RWPE2 (cell line): ENCODE measurements around the gene HOXD4.

Experiments
- ATAC-seq: fragments of 200-7000 bp; cut with Tn5 transposase; 3 replicates; pipeline ENCODE4 v1.9.1; 2021; ENCODE audit warnings: low read depth
- DNase-seq: peaks from one replicate; pipeline ENCODE4 v3.0.0-alpha.2; 2020; ENCODE audit warnings: low spot score
- H3K27ac ChIP-seq: fragments of 450-650 bp; 2 replicates; pipeline ENCODE4 v1.5.1; 2017; ENCODE audit warnings: mild to moderate bottlenecking; ENCODE audit not compliant: poor library complexity, severe bottlenecking
- H3K27me3 ChIP-seq: fragments of 250-450 bp; sonication (Bioruptor Pico); 2 replicates; pipeline ENCODE4 v1.5.1; 2021; ENCODE audit warnings: mild to moderate bottlenecking, moderate library complexity; ENCODE audit not compliant: insufficient read depth, poor library complexity, severe bottlenecking
- H3K36me3 ChIP-seq: fragments of 250-450 bp; sonication (Bioruptor Pico); 2 replicates; pipeline ENCODE4 v1.5.1; 2020; ENCODE audit warnings: low read depth, mild to moderate bottlenecking, moderate library complexity
- H3K4me1 ChIP-seq: fragments of 250-450 bp; sonication (Bioruptor Pico); 2 replicates; pipeline ENCODE4 v1.5.1; 2021; ENCODE audit warnings: mild to moderate bottlenecking, moderate library complexity; ENCODE audit not compliant: insufficient read depth, poor library complexity, severe bottlenecking
- H3K4me3 ChIP-seq: fragments of 250-450 bp; sonication (Bioruptor Pico); 2 replicates; pipeline ENCODE4 v1.5.1; 2021; ENCODE audit warnings: mild to moderate bottlenecking, moderate library complexity; ENCODE audit not compliant: severe bottlenecking
- H3K9me3 ChIP-seq: fragments of 250-450 bp; sonication (Bioruptor Pico); 2 replicates; pipeline ENCODE4 v1.5.1; 2021; ENCODE audit warnings: mild to moderate bottlenecking, moderate library complexity; ENCODE audit not compliant: severe bottlenecking
- TF ChIP-seq, protein P1 (sequence below): fragments of 450-650 bp; IDR thresholded peaks from one replicate; pipeline ENCODE4 v1.5.1; 2017; ENCODE audit warnings: mild to moderate bottlenecking, moderate library complexity; ENCODE audit not compliant: poor library complexity, severe bottlenecking

The HOXD4 gene

GRCh38 chr2:176117823-176118371 is 33.5 kb upstream of the HOXD4 start:
- Histone ChIP-seq H3K27me3 (no peaks in the 10 kb centered on the region), H3K4me1 (peaks cover 6% of the 10 kb centered on the region), H3K9me3 (no peaks in the 10 kb centered on the region), H3K27ac (no peak overlapping the region), H3K36me3 (peaks cover 34% of the 10 kb centered on the region), H3K4me3 (no peak overlapping the region)
- DNase-seq = no peak
- ATAC-seq = no peak
- TF ChIP-seq, protein P1, sequence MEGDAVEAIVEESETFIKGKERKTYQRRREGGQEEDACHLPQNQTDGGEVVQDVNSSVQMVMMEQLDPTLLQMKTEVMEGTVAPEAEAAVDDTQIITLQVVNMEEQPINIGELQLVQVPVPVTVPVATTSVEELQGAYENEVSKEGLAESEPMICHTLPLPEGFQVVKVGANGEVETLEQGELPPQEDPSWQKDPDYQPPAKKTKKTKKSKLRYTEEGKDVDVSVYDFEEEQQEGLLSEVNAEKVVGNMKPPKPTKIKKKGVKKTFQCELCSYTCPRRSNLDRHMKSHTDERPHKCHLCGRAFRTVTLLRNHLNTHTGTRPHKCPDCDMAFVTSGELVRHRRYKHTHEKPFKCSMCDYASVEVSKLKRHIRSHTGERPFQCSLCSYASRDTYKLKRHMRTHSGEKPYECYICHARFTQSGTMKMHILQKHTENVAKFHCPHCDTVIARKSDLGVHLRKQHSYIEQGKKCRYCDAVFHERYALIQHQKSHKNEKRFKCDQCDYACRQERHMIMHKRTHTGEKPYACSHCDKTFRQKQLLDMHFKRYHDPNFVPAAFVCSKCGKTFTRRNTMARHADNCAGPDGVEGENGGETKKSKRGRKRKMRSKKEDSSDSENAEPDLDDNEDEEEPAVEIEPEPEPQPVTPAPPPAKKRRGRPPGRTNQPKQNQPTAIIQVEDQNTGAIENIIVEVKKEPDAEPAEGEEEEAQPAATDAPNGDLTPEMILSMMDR = no peak

DNA sequence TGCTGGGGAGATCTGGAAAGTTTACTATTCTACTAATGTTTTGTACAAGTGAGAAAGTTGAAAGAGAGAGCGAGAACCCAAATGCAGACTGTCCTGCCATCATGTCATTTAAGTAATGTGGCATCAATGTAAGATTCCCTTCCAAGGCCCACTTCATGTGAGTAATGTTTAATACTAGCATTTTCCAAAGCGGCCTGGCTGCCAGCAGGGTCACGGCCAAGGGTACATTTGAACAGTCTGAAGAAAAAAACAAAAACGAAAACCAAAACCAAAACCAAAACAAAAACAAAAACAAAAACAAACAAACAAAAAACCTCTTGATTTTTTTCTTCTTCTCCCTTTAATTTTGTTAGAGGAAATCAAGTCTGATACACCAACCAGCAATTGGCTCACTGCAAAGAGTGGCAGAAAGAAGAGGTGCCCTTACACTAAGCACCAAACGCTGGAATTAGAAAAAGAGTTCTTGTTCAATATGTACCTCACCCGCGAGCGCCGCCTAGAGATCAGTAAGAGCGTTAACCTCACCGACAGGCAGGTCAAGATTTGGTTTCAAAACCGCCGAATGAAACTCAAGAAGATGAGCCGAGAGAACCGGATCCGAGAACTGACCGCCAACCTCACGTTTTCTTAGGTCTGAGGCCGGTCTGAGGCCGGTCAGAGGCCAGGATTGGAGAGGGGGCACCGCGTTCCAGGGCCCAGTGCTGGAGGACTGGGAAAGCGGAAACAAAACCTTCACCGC is 32.6 kb upstream of the HOXD4 start:
- TF ChIP-seq, protein P1 = peak; percentile 24
- Histone ChIP-seq H3K27ac (no peak overlapping the region), H3K27me3 (no peaks in the 10 kb centered on the region), H3K4me1 (peaks cover 6% of the 10 kb centered on the region), H3K36me3 (peaks cover 32% of the 10 kb centered on the region), H3K9me3 (no peaks in the 10 kb centered on the region), H3K4me3 (no peak overlapping the region)
- DNase-seq (no peak), ATAC-seq (no peak)

- Histone ChIP-seq H3K4me1 (peaks cover 1% of the 10 kb centered on the region), H3K27ac (no peak overlapping the region), H3K36me3 (peaks cover 34% of the 10 kb centered on the region), H3K9me3 (no peaks in the 10 kb centered on the region), H3K27me3 (no peaks in the 10 kb centered on the region), H3K4me3 (no peak overlapping the region)
- DNase-seq (no peak), ATAC-seq (no peak)
- TF ChIP-seq, protein P1 = no peak
These were observed 30.8 kb upstream of the HOXD4 start for GRCh38 chr2:176120364-176121189.

GRCh38 chr2:176121190-176122051 is 29.9 kb upstream of the HOXD4 start:
- Histone ChIP-seq H3K4me3 (no peak overlapping the region), H3K4me1 (no peaks in the 10 kb centered on the region), H3K27ac (no peak overlapping the region), H3K27me3 (no peaks in the 10 kb centered on the region), H3K36me3 (peaks cover 34% of the 10 kb centered on the region), H3K9me3 (no peaks in the 10 kb centered on the region)
- ATAC-seq = no peak
- TF ChIP-seq, protein P1 = no peak
- no peak for DNase-seq
